Panc1 (cell line): Measurements from ENCODE around the gene KLC1. TPM values are rescaled to one million over a fixed set of nuclear protein-coding genes. Genes with fewer than 3 reads are reported as not detected.

Source experiments
- ATAC-seq: fragments of 200-7000 bp; cut with Tn5 transposase; 2 replicates; pipeline ENCODE4 v1.9.1; 2020; ENCODE audit warnings: mild to moderate bottlenecking, moderate library complexity
- BruUV-seq: library from RNA; stranded (reverse); fragments of 400-500 nt; replicated peaks from 2 replicates; lab custom pipeline; 2021; lab: Mats Ljungman, UMichigan
- CTCF ChIA-PET: fragments of 300-600 bp; sonication (Branson Sonifier 250); formaldehyde crosslinking; loops from one replicate; lab custom pipeline; 2022; ENCODE audit warnings: antibody characterized with exemption; lab: Charles Lee
- POLR2A ChIA-PET: fragments of 300-600 bp; sonication (Branson Sonifier 250); formaldehyde crosslinking; loops from one replicate; lab custom pipeline; 2022; ENCODE audit warnings: antibody characterized with exemption; lab: Charles Lee
- DNase-seq: peaks from one replicate; pipeline ENCODE4 v3.0.0-alpha.2; 2010; ENCODE audit warnings: low read depth, low spot score
- H3K27ac ChIP-seq: 2 replicates; pipeline ENCODE4 v1.5.1; 2011; ENCODE audit warnings: mild to moderate bottlenecking, low read length, inconsistent platforms
- H3K27me3 ChIP-seq: fragments of 200-500 bp; sonication (Bioruptor generic); 2 replicates; pipeline ENCODE4 v1.6.0; 2014; ENCODE audit warnings: low read length, inconsistent platforms; ENCODE audit not compliant: control insufficient read depth, insufficient read depth
- H3K36me3 ChIP-seq: fragments of 200-500 bp; sonication (Bioruptor generic); 2 replicates; pipeline ENCODE4 v1.5.1; 2014; ENCODE audit warnings: inconsistent platforms, mild to moderate bottlenecking, low read length, moderate library complexity; ENCODE audit not compliant: control insufficient read depth, insufficient read depth
- H3K4me1 ChIP-seq: 2 replicates; pipeline ENCODE4 v1.5.1; 2011; ENCODE audit warnings: inconsistent platforms, mild to moderate bottlenecking, low read length, moderate library complexity; ENCODE audit not compliant: control insufficient read depth, insufficient read depth
- H3K4me3 ChIP-seq, 2 experiments: 2 replicates each; pipeline ENCODE4 v1.5.1; 2011 to 2012; ENCODE audit warnings: low read depth in 2 of 2, low read length in 2 of 2, mild to moderate bottlenecking in 2 of 2, inconsistent platforms in 1 of 2, moderate library complexity in 1 of 2
- H3K9me3 ChIP-seq: fragments of 200-500 bp; sonication (Bioruptor generic); 2 replicates; pipeline ENCODE4 v1.5.1; 2014; ENCODE audit warnings: low read depth, mild to moderate bottlenecking, inconsistent platforms, low read length, moderate library complexity; ENCODE audit not compliant: control insufficient read depth, insufficient read depth
- CTCF ChIP-seq: fragments of 450-650 bp; IDR thresholded peaks from 2 replicates; pipeline ENCODE4 v1.5.1; 2017; ENCODE audit warnings: mild to moderate bottlenecking
- POLR2AphosphoS5 ChIP-seq: IDR thresholded peaks from 2 replicates; pipeline ENCODE4 v1.6.1; 2012; ENCODE audit warnings: mild to moderate bottlenecking, low read depth, low read length, moderate library complexity
- REST ChIP-seq, 2 experiments: IDR thresholded peaks; 2 replicates each; pipeline ENCODE4 v1.6.1; 2011 to 2012; ENCODE audit warnings: low read depth in 2 of 2, control low read depth in 1 of 2, low read length in 1 of 2, mild to moderate bottlenecking in 1 of 2, moderate library complexity in 1 of 2; ENCODE audit not compliant: insufficient read depth in 1 of 2
- SIN3A ChIP-seq: IDR thresholded peaks from 2 replicates; pipeline ENCODE4 v1.6.1; 2012; ENCODE audit warnings: low read depth, mild to moderate bottlenecking, low read length, moderate library complexity, borderline replicate concordance; ENCODE audit not compliant: insufficient read depth
- TCF7L2 ChIP-seq: IDR thresholded peaks from 2 replicates; pipeline ENCODE4 v1.6.1; 2011; ENCODE audit warnings: mild to moderate bottlenecking, low read depth, low read length, inconsistent platforms
- in situ Hi-C: cut with HindIII; loops from 2 replicates; pipeline ENCODE4 v1.10.0; 2016; ENCODE audit warnings: low sequenced_read_pairs, low pct_unique_long_range_greater_than_20kb
- intact Hi-C: fragments of 100-400 bp; cut with micrococcal nuclease; formaldehyde crosslinking; loops from one replicate; pipeline ENCODE4 v1.10.0; 2022; ENCODE audit not compliant: unreplicated experiment
- total RNA-seq: library from RNA; stranded (reverse); gene quantifications from one replicate; pipeline ENCODE4 v1.2.1, GENCODE V29; 2021; ENCODE audit not compliant: unreplicated experiment

KLC1 gene
- total RNA-seq, 1 experiment from 2014 or later, result 98.0 TPM

- ATAC-seq, result no peak
- no peak overlapping the region for H3K4me3 ChIP-seq
- H3K9me3 ChIP-seq, result no peaks in the 10 kb centered on the region
- BruUV-seq, result no TSS peak
- H3K36me3 ChIP-seq, result peaks cover 3% of the 10 kb centered on the region
- intact Hi-C loops, result no loop called here
- CTCF ChIA-PET, result no interaction called here
- POLR2A ChIA-PET, result no interaction called here
- H3K27me3 ChIP-seq, result no peaks in the 10 kb centered on the region
- H3K4me1 ChIP-seq, result no peaks in the 10 kb centered on the region
- H3K27ac ChIP-seq, result no peak overlapping the region
- TF ChIP-seq SIN3A, result no peak
- no peak for TF ChIP-seq POLR2AphosphoS5
- in situ Hi-C loops, result no loop called here
- no peak for DNase-seq
These were observed 33.6 kb downstream of the KLC1 start for GRCh38 chr14:103662591-103662990.

GRCh38 chr14:103663506-103663905 lies 34.5 kb downstream of the KLC1 start:
- TF ChIP-seq CTCF (no peak), REST (IDR thresholded peaks at IDR 0.05; ENCODE audit: insufficient read depth in 1 of 2, low read depth in 2 of 2, low read length in 1 of 2) (no peak), POLR2AphosphoS5 (no peak), TCF7L2 (no peak)
- ATAC-seq (no peak), DNase-seq (no peak)
- intact Hi-C loops, result no loop called here
- no peak overlapping the region for H3K4me3 ChIP-seq
- in situ Hi-C loops, result no loop called here
- no peaks in the 10 kb centered on the region for H3K27me3 ChIP-seq
- H3K4me1 ChIP-seq, result no peaks in the 10 kb centered on the region
- no TSS peak for BruUV-seq
- peaks cover 3% of the 10 kb centered on the region for H3K36me3 ChIP-seq
- H3K27ac ChIP-seq, result no peak overlapping the region
- ChIA-PET POLR2A (no interaction called here), CTCF (no interaction called here)
- H3K9me3 ChIP-seq, result no peaks in the 10 kb centered on the region

GRCh38 chr14:103667671-103668070 lies 38.7 kb downstream of the KLC1 start:
- Histone ChIP-seq H3K27ac (no peak overlapping the region), H3K4me3 (no peak overlapping the region), H3K27me3 (no peaks in the 10 kb centered on the region), H3K4me1 (no peaks in the 10 kb centered on the region), H3K36me3 (peaks cover 10% of the 10 kb centered on the region), H3K9me3 (no peaks in the 10 kb centered on the region)
- no TSS peak for BruUV-seq
- TF ChIP-seq SIN3A (no peak), TCF7L2 (no peak), REST (IDR thresholded peaks at IDR 0.05; ENCODE audit: insufficient read depth in 1 of 2, low read depth in 2 of 2, low read length in 1 of 2) (no peak), CTCF (no peak), POLR2AphosphoS5 (no peak)
- DNase-seq (no peak), ATAC-seq (no peak)
- POLR2A ChIA-PET, result no interaction called here
- CTCF ChIA-PET, result interaction anchor here (0.6 kb wide), 1 partner anchor 96 kb away, joined by 5 read pairs; no protein-coding TSS in a partner anchor
- in situ Hi-C loops, result no loop called here
- intact Hi-C loops, result no loop called here
